Suprapubic skin (tissue), 4 donors: ENCODE results near the gene DCBLD1. TPM values are rescaled to one million over a fixed set of nuclear protein-coding genes. Genes with fewer than 3 reads are reported as not detected.

Experiments
- DNase-seq, 2 donors: peaks; one replicate each; pipeline ENCODE4 v3.0.0-alpha.2; 2019; ENCODE audit warnings: low spot score in 2 of 2
- H3K27ac ChIP-seq: fragments of 200-600 bp; sonication (generic); one replicate; pipeline ENCODE4 v1.5.1; 2019
- H3K27me3 ChIP-seq: fragments of 200-600 bp; sonication (generic); one replicate; pipeline ENCODE4 v1.5.1; 2019
- H3K36me3 ChIP-seq: fragments of 200-600 bp; sonication (generic); one replicate; pipeline ENCODE4 v1.5.1; 2019
- H3K4me1 ChIP-seq: fragments of 200-600 bp; sonication (generic); one replicate; pipeline ENCODE4 v1.5.1; 2019
- H3K4me3 ChIP-seq: fragments of 200-600 bp; sonication (generic); one replicate; pipeline ENCODE4 v1.5.1; 2019; ENCODE audit warnings: mild to moderate bottlenecking
- H3K9me3 ChIP-seq: fragments of 200-600 bp; sonication (generic); one replicate; pipeline ENCODE4 v1.5.1; 2019
- CTCF ChIP-seq, 2 donors: fragments of 200-600 bp in 1 of 2; fragments of 450-650 bp in 1 of 2; sonication (generic) in 1 of 2; IDR thresholded peaks; one replicate each; pipeline ENCODE4 v1.5.1; 2016 to 2019; ENCODE audit warnings: antibody characterized with exemption in 2 of 2, mild to moderate bottlenecking in 1 of 2, moderate library complexity in 1 of 2
- EP300 ChIP-seq: sonication (generic); formaldehyde crosslinking; IDR thresholded peaks from one replicate; pipeline ENCODE4 v1.6.1; 2017; ENCODE audit warnings: antibody characterized with exemption
- POLR2A ChIP-seq, 2 donors: fragments of 450-650 bp; IDR thresholded peaks; one replicate each; pipeline ENCODE4 v1.6.1; 2017; ENCODE audit warnings: antibody characterized with exemption in 2 of 2, mild to moderate bottlenecking in 2 of 2, moderate library complexity in 2 of 2
- POLR2AphosphoS5 ChIP-seq, 3 donors: sonication (generic); formaldehyde crosslinking; IDR thresholded peaks; one replicate each; pipeline ENCODE4 v1.6.1; 2017; ENCODE audit warnings: antibody characterized with exemption in 3 of 3
- WGBS: methylation state at CpG from one replicate; pipeline ENCODE4 v1.1.5; 2018; 5-methylcytosine and 5-hydroxymethylcytosine counted together
- total RNA-seq, 4 donors: library from RNA; depleted of rRNA; stranded (reverse); fragments of >200 nt; gene quantifications; one replicate each; pipeline ENCODE4 v1.1.0, GENCODE V29; 2016

Gene DCBLD1
- total RNA-seq, 4 donors from 2014 or later = 3.6 to 15.7 (median 4.9) TPM

- Histone ChIP-seq H3K27ac (no peak overlapping the region), H3K4me3 (no peak overlapping the region), H3K27me3 (no peaks in the 10 kb centered on the region), H3K4me1 (no peaks in the 10 kb centered on the region), H3K36me3 (peaks cover 16% of the 10 kb centered on the region), H3K9me3 (no peaks in the 10 kb centered on the region)
- no peak for DNase-seq
- TF ChIP-seq POLR2AphosphoS5 (IDR thresholded peaks at IDR 0.05) = no peak
- no peak for TF ChIP-seq CTCF (IDR thresholded peaks at IDR 0.05)
- TF ChIP-seq POLR2A (IDR thresholded peaks at IDR 0.05) = no peak
- TF ChIP-seq EP300 = no peak
- 88% methylated on average over 8 of the region's 8 CpGs for WGBS
Observed at GRCh38 chr6:117540670-117541069, 58.2 kb downstream of the DCBLD1 start.

- no peak for DNase-seq
- Histone ChIP-seq H3K27ac (no peak overlapping the region), H3K4me3 (no peak overlapping the region), H3K9me3 (no peaks in the 10 kb centered on the region), H3K4me1 (no peaks in the 10 kb centered on the region), H3K27me3 (no peaks in the 10 kb centered on the region), H3K36me3 (peaks cover 26% of the 10 kb centered on the region)
- 70% methylated on average over 3 of the region's 3 CpGs for WGBS
- no peak for TF ChIP-seq EP300
- TF ChIP-seq CTCF (IDR thresholded peaks at IDR 0.05) = no peak
- no peak for TF ChIP-seq POLR2AphosphoS5 (IDR thresholded peaks at IDR 0.05)
- no peak for TF ChIP-seq POLR2A (IDR thresholded peaks at IDR 0.05)
Observed at GRCh38 chr6:117542493-117542892, 60.0 kb downstream of the DCBLD1 start.

GRCh38 chr6:117544716-117545115, 62.2 kb downstream of the DCBLD1 start:
- no peaks in the 10 kb centered on the region for H3K27me3 ChIP-seq
- H3K36me3 ChIP-seq = peaks cover 23% of the 10 kb centered on the region
- no peak overlapping the region for H3K4me3 ChIP-seq
- no peak for DNase-seq
- H3K27ac ChIP-seq = no peak overlapping the region
- WGBS = 80% methylated on average over 3 of the region's 3 CpGs
- TF ChIP-seq EP300 = no peak
- TF ChIP-seq POLR2A (IDR thresholded peaks at IDR 0.05) = no peak
- TF ChIP-seq POLR2AphosphoS5 (IDR thresholded peaks at IDR 0.05) = no peak
- TF ChIP-seq CTCF (IDR thresholded peaks at IDR 0.05) = no peak
- no peaks in the 10 kb centered on the region for H3K9me3 ChIP-seq
- peaks cover 7% of the 10 kb centered on the region for H3K4me1 ChIP-seq

GRCh38 chr6:117545161-117545595, 62.7 kb downstream of the DCBLD1 start:
- Histone ChIP-seq H3K36me3 (peaks cover 23% of the 10 kb centered on the region), H3K9me3 (no peaks in the 10 kb centered on the region), H3K4me3 (no peak overlapping the region), H3K27ac (no peak overlapping the region), H3K27me3 (no peaks in the 10 kb centered on the region), H3K4me1 (peaks cover 7% of the 10 kb centered on the region)
- DNase-seq = no peak
- 92% methylated on average over 4 of the region's 4 CpGs for WGBS
- TF ChIP-seq CTCF (IDR thresholded peaks at IDR 0.05) (no peak), POLR2A (IDR thresholded peaks at IDR 0.05) (no peak), POLR2AphosphoS5 (IDR thresholded peaks at IDR 0.05) (no peak), EP300 (no peak)

GRCh38 chr6:117546674-117547073, 64.2 kb downstream of the DCBLD1 start:
- Histone ChIP-seq H3K36me3 (peaks cover 23% of the 10 kb centered on the region), H3K4me1 (peaks cover 7% of the 10 kb centered on the region), H3K4me3 (no peak overlapping the region), H3K27ac (no peak overlapping the region), H3K9me3 (no peaks in the 10 kb centered on the region), H3K27me3 (no peaks in the 10 kb centered on the region)
- DNase-seq = no peak
- TF ChIP-seq POLR2AphosphoS5 (IDR thresholded peaks at IDR 0.05) (no peak), POLR2A (IDR thresholded peaks at IDR 0.05) (no peak), EP300 (no peak)
- WGBS = 76% methylated on average over 5 of the region's 5 CpGs
